Panc1 (cell line): Measurements from ENCODE around the gene ATP11A. TPM values are rescaled to one million over a fixed set of nuclear protein-coding genes. Genes with fewer than 3 reads are reported as not detected.

Source experiments
- ATAC-seq: fragments of 200-7000 bp; cut with Tn5 transposase; 2 replicates; pipeline ENCODE4 v1.9.1; 2020; ENCODE audit warnings: mild to moderate bottlenecking, moderate library complexity
- BruUV-seq: library from RNA; stranded (reverse); fragments of 400-500 nt; replicated peaks from 2 replicates; lab custom pipeline; 2021; lab: Mats Ljungman, UMichigan
- CTCF ChIA-PET: fragments of 300-600 bp; sonication (Branson Sonifier 250); formaldehyde crosslinking; loops from one replicate; lab custom pipeline; 2022; ENCODE audit warnings: antibody characterized with exemption; lab: Charles Lee
- POLR2A ChIA-PET: fragments of 300-600 bp; sonication (Branson Sonifier 250); formaldehyde crosslinking; loops from one replicate; lab custom pipeline; 2022; ENCODE audit warnings: antibody characterized with exemption; lab: Charles Lee
- DNase-seq: peaks from one replicate; pipeline ENCODE4 v3.0.0-alpha.2; 2010; ENCODE audit warnings: low read depth, low spot score
- H3K27ac ChIP-seq: 2 replicates; pipeline ENCODE4 v1.5.1; 2011; ENCODE audit warnings: mild to moderate bottlenecking, low read length, inconsistent platforms
- H3K27me3 ChIP-seq: fragments of 200-500 bp; sonication (Bioruptor generic); 2 replicates; pipeline ENCODE4 v1.6.0; 2014; ENCODE audit warnings: low read length, inconsistent platforms; ENCODE audit not compliant: control insufficient read depth, insufficient read depth
- H3K36me3 ChIP-seq: fragments of 200-500 bp; sonication (Bioruptor generic); 2 replicates; pipeline ENCODE4 v1.5.1; 2014; ENCODE audit warnings: inconsistent platforms, mild to moderate bottlenecking, low read length, moderate library complexity; ENCODE audit not compliant: control insufficient read depth, insufficient read depth
- H3K4me1 ChIP-seq: 2 replicates; pipeline ENCODE4 v1.5.1; 2011; ENCODE audit warnings: inconsistent platforms, mild to moderate bottlenecking, low read length, moderate library complexity; ENCODE audit not compliant: control insufficient read depth, insufficient read depth
- H3K4me3 ChIP-seq, 2 experiments: 2 replicates each; pipeline ENCODE4 v1.5.1; 2011 to 2012; ENCODE audit warnings: low read depth in 2 of 2, low read length in 2 of 2, mild to moderate bottlenecking in 2 of 2, inconsistent platforms in 1 of 2, moderate library complexity in 1 of 2
- H3K9me3 ChIP-seq: fragments of 200-500 bp; sonication (Bioruptor generic); 2 replicates; pipeline ENCODE4 v1.5.1; 2014; ENCODE audit warnings: low read depth, mild to moderate bottlenecking, inconsistent platforms, low read length, moderate library complexity; ENCODE audit not compliant: control insufficient read depth, insufficient read depth
- CTCF ChIP-seq: fragments of 450-650 bp; IDR thresholded peaks from 2 replicates; pipeline ENCODE4 v1.5.1; 2017; ENCODE audit warnings: mild to moderate bottlenecking
- POLR2AphosphoS5 ChIP-seq: IDR thresholded peaks from 2 replicates; pipeline ENCODE4 v1.6.1; 2012; ENCODE audit warnings: mild to moderate bottlenecking, low read depth, low read length, moderate library complexity
- REST ChIP-seq, 2 experiments: IDR thresholded peaks; 2 replicates each; pipeline ENCODE4 v1.6.1; 2011 to 2012; ENCODE audit warnings: low read depth in 2 of 2, control low read depth in 1 of 2, low read length in 1 of 2, mild to moderate bottlenecking in 1 of 2, moderate library complexity in 1 of 2; ENCODE audit not compliant: insufficient read depth in 1 of 2
- SIN3A ChIP-seq: IDR thresholded peaks from 2 replicates; pipeline ENCODE4 v1.6.1; 2012; ENCODE audit warnings: low read depth, mild to moderate bottlenecking, low read length, moderate library complexity, borderline replicate concordance; ENCODE audit not compliant: insufficient read depth
- TCF7L2 ChIP-seq: IDR thresholded peaks from 2 replicates; pipeline ENCODE4 v1.6.1; 2011; ENCODE audit warnings: mild to moderate bottlenecking, low read depth, low read length, inconsistent platforms
- in situ Hi-C: cut with HindIII; loops from 2 replicates; pipeline ENCODE4 v1.10.0; 2016; ENCODE audit warnings: low sequenced_read_pairs, low pct_unique_long_range_greater_than_20kb
- intact Hi-C: fragments of 100-400 bp; cut with micrococcal nuclease; formaldehyde crosslinking; loops from one replicate; pipeline ENCODE4 v1.10.0; 2022; ENCODE audit not compliant: unreplicated experiment
- total RNA-seq: library from RNA; stranded (reverse); gene quantifications from one replicate; pipeline ENCODE4 v1.2.1, GENCODE V29; 2021; ENCODE audit not compliant: unreplicated experiment

ATP11A gene
- total RNA-seq, 1 experiment from 2014 or later: 85.8 TPM

GRCh38 chr13:112904436-112904960 lies 214.7 kb downstream of the ATP11A start:
- Histone ChIP-seq H3K27ac (no peak overlapping the region), H3K4me3 (no peak overlapping the region), H3K4me1 (no peaks in the 10 kb centered on the region), H3K27me3 (no peaks in the 10 kb centered on the region), H3K36me3 (no peaks in the 10 kb centered on the region), H3K9me3 (no peaks in the 10 kb centered on the region)
- ChIA-PET POLR2A (no interaction called here), CTCF (no interaction called here)
- in situ Hi-C loops: no loop called here
- TF ChIP-seq REST (IDR thresholded peaks at IDR 0.05; ENCODE audit: insufficient read depth in 1 of 2, low read depth in 2 of 2, low read length in 1 of 2) (no peak), CTCF (no peak)
- no TSS peak for BruUV-seq
- ATAC-seq (no peak), DNase-seq (no peak)
- intact Hi-C loops: no loop called here

GRCh38 chr13:112905086-112905485 lies 215.2 kb downstream of the ATP11A start:
- intact Hi-C loops (no loop called here), in situ Hi-C loops (no loop called here)
- no peak overlapping the region for H3K27ac ChIP-seq
- ChIA-PET CTCF (no interaction called here), POLR2A (no interaction called here)
- no TSS peak for BruUV-seq
- H3K27me3 ChIP-seq: no peaks in the 10 kb centered on the region
- H3K36me3 ChIP-seq: no peaks in the 10 kb centered on the region
- ATAC-seq (no peak), DNase-seq (no peak)
- TF ChIP-seq TCF7L2 (no peak), REST (IDR thresholded peaks at IDR 0.05; ENCODE audit: insufficient read depth in 1 of 2, low read depth in 2 of 2, low read length in 1 of 2) (no peak), CTCF (no peak), POLR2AphosphoS5 (no peak), SIN3A (no peak)
- H3K4me3 ChIP-seq: no peak overlapping the region
- no peaks in the 10 kb centered on the region for H3K9me3 ChIP-seq
- no peaks in the 10 kb centered on the region for H3K4me1 ChIP-seq
